Right lobe of liver (tissue), 4 donors: ENCODE results near the gene RBM42.

Source experiments
- CTCF ChIP-seq, 4 donors: fragments of 200-600 bp in 3 of 4; fragments of 450-650 bp in 1 of 4; IDR thresholded peaks; one replicate each; pipeline versions ENCODE4 v1.5.1 to v1.8.0; 2016 to 2022; ENCODE audit warnings: antibody characterized with exemption in 4 of 4, mild to moderate bottlenecking in 2 of 4
- POLR2A ChIP-seq: fragments of 450-650 bp; IDR thresholded peaks from one replicate; pipeline ENCODE4 v1.6.1; 2017; ENCODE audit warnings: antibody characterized with exemption, mild to moderate bottlenecking
- donor health status: DM: no; HTN: no; CAD: no.
- donor health status: DM: no; HTN: no; CAD: no.
- donor health status: DM: no; HTN: yes; CAD: no.

- TF ChIP-seq POLR2A: no peak
- no peak for TF ChIP-seq CTCF (IDR thresholded peaks at IDR 0.05)
Measured at GRCh38 chr19:35585848-35586247, 43.0 kb upstream of the RBM42 start, which contains the start of gene PMIS2.
